AG04450 (cell line): ENCODE measurements around the gene TRRAP. TPM values are rescaled to one million over a fixed set of nuclear protein-coding genes. Genes with fewer than 3 reads are reported as not detected.

ENCODE experiments used
- CTCF ChIA-PET: fragments of 300-600, 350-600 bp; formaldehyde crosslinking; extraction: SDS; loops from one replicate; lab custom pipeline; 2022; ENCODE audit warnings: antibody characterized with exemption, inconsistent platforms; lab: Charles Lee
- POLR2A ChIA-PET: fragments of 350-600 bp; formaldehyde crosslinking; extraction: SDS; loops from one replicate; lab custom pipeline; 2021; ENCODE audit warnings: antibody characterized with exemption, inconsistent platforms; lab: Yijun Ruan, JAX
- DNase-seq: peaks from one replicate; pipeline ENCODE4 v3.0.0-alpha.2; 2011; ENCODE audit warnings: low read depth, low spot score
- H3K27ac ChIP-seq: one replicate; pipeline ENCODE4 v1.5.1; 2012; ENCODE audit warnings: low read depth, low read length, control low read depth
- H3K27me3 ChIP-seq: one replicate; pipeline ENCODE4 v1.6.0; 2012; ENCODE audit warnings: low read length; ENCODE audit not compliant: control insufficient read depth, insufficient read depth
- H3K4me3 ChIP-seq: 2 replicates; pipeline ENCODE4 v1.5.1; 2011; ENCODE audit warnings: mild to moderate bottlenecking, low read depth, low read length, control low read depth
- H3K9me3 ChIP-seq: 2 replicates; pipeline ENCODE4 v1.5.1; 2012; ENCODE audit warnings: low read length; ENCODE audit not compliant: control insufficient read depth, insufficient read depth
- CTCF ChIP-seq: IDR thresholded peaks from 2 replicates; pipeline ENCODE4 v1.5.1; 2011; ENCODE audit warnings: low read depth, low read length, control low read depth, inconsistent platforms
- polyA plus RNA-seq: library from polyadenylated mRNA; depleted of rRNA; stranded (reverse); fragments of >200 nt; gene quantifications from 2 replicates; pipeline ENCODE4 v1.2.3, GENCODE V29; 2011

Gene TRRAP
- polyA plus RNA-seq, 1 experiment: 20.6 TPM

GRCh38 chr7:98935811-98936210, 57.5 kb downstream of the TRRAP start:
- no peak for TF ChIP-seq CTCF
- CTCF ChIA-PET: interaction anchor here (0.7 kb wide), 1 partner anchor 45 kb away, joined by 3 read pairs; no protein-coding TSS in a partner anchor
- Histone ChIP-seq H3K27ac (no peak overlapping the region), H3K27me3 (no peaks in the 10 kb centered on the region), H3K9me3 (no peaks in the 10 kb centered on the region), H3K4me3 (no peak overlapping the region)
- POLR2A ChIA-PET: interaction anchor here (0.6 kb wide), 1 partner anchor 24 kb away, joined by 9 read pairs; no protein-coding TSS in a partner anchor
- DNase-seq: no peak

- no peaks in the 10 kb centered on the region for H3K9me3 ChIP-seq
- CTCF ChIA-PET: no interaction called here
- H3K27me3 ChIP-seq: no peaks in the 10 kb centered on the region
- POLR2A ChIA-PET: no interaction called here
- H3K4me3 ChIP-seq: no peak overlapping the region
- no peak for TF ChIP-seq CTCF
- H3K27ac ChIP-seq: no peak overlapping the region
- no peak for DNase-seq
Observed at GRCh38 chr7:98943336-98943735, 65.0 kb downstream of the TRRAP start.

- H3K27ac ChIP-seq: no peak overlapping the region
- no peak for DNase-seq
- ChIA-PET POLR2A (no interaction called here), CTCF (interaction anchor here (0.7 kb wide), 1 partner anchor 10 kb away, joined by 3 read pairs; no protein-coding TSS in a partner anchor)
- no peaks in the 10 kb centered on the region for H3K9me3 ChIP-seq
- no peaks in the 10 kb centered on the region for H3K27me3 ChIP-seq
- no peak for TF ChIP-seq CTCF
- H3K4me3 ChIP-seq: no peak overlapping the region
Observed at GRCh38 chr7:98944386-98944785, 66.1 kb downstream of the TRRAP start.

GRCh38 chr7:98945852-98946251, 67.5 kb downstream of the TRRAP start:
- Histone ChIP-seq H3K9me3 (no peaks in the 10 kb centered on the region), H3K27ac (no peak overlapping the region), H3K4me3 (no peak overlapping the region), H3K27me3 (no peaks in the 10 kb centered on the region)
- no peak for DNase-seq
- CTCF ChIA-PET: no interaction called here
- POLR2A ChIA-PET: no interaction called here
- TF ChIP-seq CTCF: no peak

- ChIA-PET CTCF (no interaction called here), POLR2A (no interaction called here)
- no peaks in the 10 kb centered on the region for H3K27me3 ChIP-seq
Observed at GRCh38 chr7:98946389-98946788, 68.1 kb downstream of the TRRAP start.

More at GRCh38 chr7:98946389-98946788, 68.1 kb downstream of the TRRAP start:
- DNase-seq: no peak
- H3K27ac ChIP-seq: no peak overlapping the region
- no peak for TF ChIP-seq CTCF
- H3K4me3 ChIP-seq: no peak overlapping the region
- no peaks in the 10 kb centered on the region for H3K9me3 ChIP-seq
